ENCODE results near the gene OR52B6.

Gene OR52B6

DNA sequence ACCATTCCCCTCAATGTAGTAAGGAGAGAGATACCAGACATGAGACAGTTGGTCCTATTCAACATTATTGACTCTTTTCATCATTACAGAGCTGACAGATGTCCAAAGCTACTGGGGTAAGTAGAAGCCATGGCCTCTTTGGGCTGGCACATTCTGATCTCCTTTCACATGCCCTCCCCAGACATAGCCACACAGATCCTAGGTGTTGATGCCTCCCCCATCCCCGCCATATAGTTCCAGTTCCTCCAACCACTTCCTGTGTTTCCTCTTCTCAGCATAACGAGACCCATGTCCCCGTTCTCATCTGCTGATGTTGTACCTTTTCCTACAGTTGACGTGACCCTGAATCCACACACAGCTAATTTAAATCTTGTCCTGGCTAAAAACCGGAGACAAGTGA, 29.8 kb downstream of the OR52B6 start:
- DNase-seq = no peak
- H3K9me3 Mint-ChIP-seq = no peaks in the 10 kb centered on the region
- H3K27ac Mint-ChIP-seq = no peak overlapping the region
- no peaks in the 10 kb centered on the region for H3K4me1 Mint-ChIP-seq (ENCODE audit: low read depth)
- H3K4me3 Mint-ChIP-seq = no peak overlapping the region
- no peaks in the 10 kb centered on the region for H3K27me3 Mint-ChIP-seq
- no peaks in the 10 kb centered on the region for H3K36me3 Mint-ChIP-seq (ENCODE audit: low read depth)

DNA sequence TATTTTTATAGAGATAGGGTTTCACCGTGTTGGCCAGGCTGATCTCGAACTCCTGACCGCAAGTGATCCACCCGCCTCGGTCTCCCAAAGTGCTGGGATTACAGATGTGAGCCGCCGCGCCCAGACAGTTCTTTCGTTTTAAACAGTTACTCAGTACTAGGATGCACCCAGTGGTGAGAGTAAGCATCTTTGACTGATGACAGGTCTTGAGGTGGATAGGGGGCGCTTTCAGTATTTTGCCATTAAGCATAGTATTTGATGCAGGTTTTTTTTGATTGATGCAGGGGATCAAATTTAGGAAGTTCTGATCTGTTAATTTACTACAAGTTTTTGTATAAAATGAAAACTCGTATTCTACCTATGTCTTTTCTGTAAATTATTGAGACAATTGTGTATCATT, 30.9 kb downstream of the OR52B6 start:
- no peaks in the 10 kb centered on the region for H3K36me3 Mint-ChIP-seq (ENCODE audit: low read depth)
- H3K4me1 Mint-ChIP-seq (ENCODE audit: low read depth) = no peaks in the 10 kb centered on the region
- no peak overlapping the region for H3K4me3 Mint-ChIP-seq
- no peaks in the 10 kb centered on the region for H3K27me3 Mint-ChIP-seq
- H3K27ac Mint-ChIP-seq = no peak overlapping the region
- H3K9me3 Mint-ChIP-seq = no peaks in the 10 kb centered on the region
- DNase-seq = no peak

DNA sequence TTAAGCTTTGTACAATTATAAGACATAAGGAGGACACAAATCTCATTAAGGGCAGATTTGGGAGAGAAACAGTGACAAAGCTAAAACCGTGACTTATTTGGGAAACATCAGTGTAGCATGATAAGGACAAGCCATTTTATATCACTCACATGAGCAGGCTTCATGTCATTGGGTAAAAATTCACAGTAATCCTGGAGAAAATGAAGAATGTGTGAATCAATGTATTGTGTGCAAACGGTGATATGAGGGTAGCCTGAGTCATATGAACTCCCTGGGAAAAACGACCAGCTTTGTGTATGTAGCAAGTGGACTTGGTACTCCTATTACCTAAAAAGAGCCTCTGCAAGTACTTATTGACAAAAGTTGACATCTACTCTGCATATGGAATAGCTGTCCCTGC, 38.1 kb downstream of the OR52B6 start:
- H3K36me3 Mint-ChIP-seq (ENCODE audit: low read depth) = no peaks in the 10 kb centered on the region
- no peak overlapping the region for H3K4me3 Mint-ChIP-seq
- no peak for DNase-seq
- no peak overlapping the region for H3K27ac Mint-ChIP-seq
- H3K27me3 Mint-ChIP-seq = no peaks in the 10 kb centered on the region
- peaks cover 3% of the 10 kb centered on the region for H3K4me1 Mint-ChIP-seq (ENCODE audit: low read depth)
- H3K9me3 Mint-ChIP-seq = no peaks in the 10 kb centered on the region

DNA sequence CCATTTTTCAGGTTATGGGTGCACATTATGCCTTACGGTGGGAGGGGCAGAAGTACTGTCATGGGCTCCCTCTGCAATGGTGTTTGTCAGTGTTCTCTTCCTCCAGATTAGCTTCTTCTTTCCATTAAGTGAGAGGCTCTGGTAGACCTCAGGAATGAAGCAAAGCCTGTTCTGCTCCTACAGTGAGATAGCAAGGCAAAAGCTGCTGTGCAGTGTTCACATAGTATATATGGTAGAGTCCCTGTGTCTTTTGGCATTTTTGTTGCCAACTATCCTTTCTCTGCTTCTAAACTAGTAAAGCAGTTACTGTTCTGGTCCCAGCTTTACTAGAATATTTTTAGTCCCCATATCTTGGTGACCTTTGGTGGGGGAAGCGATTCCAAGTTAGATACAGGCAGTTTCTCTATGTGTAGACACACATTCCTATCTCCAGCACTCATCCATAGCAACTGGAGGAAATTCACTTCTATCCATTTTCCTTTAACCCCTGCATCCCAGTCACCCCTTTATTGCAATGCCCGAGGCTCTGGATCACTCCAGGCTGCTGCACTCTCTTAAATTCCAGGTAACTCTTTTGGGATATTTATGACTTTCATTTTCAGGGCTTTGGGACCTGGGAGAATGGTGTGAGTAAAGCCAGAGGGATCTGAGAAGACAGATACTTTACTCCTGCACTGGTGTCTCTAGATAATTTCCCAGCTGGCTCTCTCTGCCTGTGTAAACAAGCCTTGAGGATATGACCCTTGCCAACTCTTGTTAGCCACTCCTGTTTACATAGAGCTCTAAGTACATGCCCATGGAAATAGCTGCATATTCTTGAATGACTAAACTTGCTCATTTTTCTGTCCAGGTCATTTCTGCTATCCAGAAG, 40.2 kb downstream of the OR52B6 start:
- DNase-seq = no peak
- no peaks in the 10 kb centered on the region for H3K27me3 Mint-ChIP-seq
- no peak overlapping the region for H3K27ac Mint-ChIP-seq
- H3K4me1 Mint-ChIP-seq (ENCODE audit: low read depth) = peaks cover 21% of the 10 kb centered on the region
- no peak overlapping the region for H3K4me3 Mint-ChIP-seq
- H3K9me3 Mint-ChIP-seq = no peaks in the 10 kb centered on the region
- peaks cover 2% of the 10 kb centered on the region for H3K36me3 Mint-ChIP-seq (ENCODE audit: low read depth)

DNA sequence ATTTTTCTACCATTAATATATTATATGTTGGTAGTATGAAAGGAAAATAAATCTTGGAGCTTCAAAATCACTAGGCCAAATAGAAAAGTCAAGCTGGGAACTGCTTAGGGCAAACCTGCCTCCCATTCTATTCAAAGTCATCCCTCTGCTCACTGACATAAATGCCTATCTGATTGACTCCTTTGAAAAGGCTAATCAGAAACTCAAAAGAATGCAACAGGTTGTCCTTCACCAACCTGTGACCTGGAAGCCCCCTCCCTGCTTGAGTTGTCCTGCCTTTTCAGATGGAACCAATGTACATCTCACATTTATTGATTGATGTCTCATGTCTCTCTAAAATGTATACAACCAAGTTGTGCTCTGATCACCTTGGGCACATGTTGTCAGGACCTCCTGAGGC, 40.9 kb downstream of the OR52B6 start:
- Mint-ChIP-seq H3K4me1 (ENCODE audit: low read depth) (peaks cover 27% of the 10 kb centered on the region), H3K36me3 (ENCODE audit: low read depth) (peaks cover 4% of the 10 kb centered on the region), H3K9me3 (no peaks in the 10 kb centered on the region), H3K27me3 (no peaks in the 10 kb centered on the region), H3K27ac (no peak overlapping the region), H3K4me3 (no peak overlapping the region)
- DNase-seq = no peak

DNA sequence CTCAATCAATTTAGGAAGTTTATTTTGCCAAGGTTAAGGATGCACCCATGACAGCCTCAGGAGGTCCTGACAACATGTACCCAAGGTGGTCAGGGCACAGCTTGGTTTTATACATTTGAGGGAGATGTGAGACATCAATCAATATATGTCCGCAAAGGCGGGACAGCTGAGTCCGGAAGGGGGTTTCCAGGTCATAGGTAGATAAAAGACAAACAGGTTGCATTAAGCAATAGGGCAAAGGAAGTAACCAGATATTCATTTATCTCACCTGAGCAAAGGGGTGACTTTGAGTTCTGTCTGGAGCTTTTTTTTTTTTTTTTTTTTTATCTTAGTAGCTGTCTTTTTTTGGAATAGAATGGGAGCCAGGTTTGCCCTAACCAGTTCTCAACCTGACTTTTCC, 42.1 kb downstream of the OR52B6 start:
- no peaks in the 10 kb centered on the region for H3K9me3 Mint-ChIP-seq
- no peaks in the 10 kb centered on the region for H3K27me3 Mint-ChIP-seq
- peaks cover 4% of the 10 kb centered on the region for H3K36me3 Mint-ChIP-seq (ENCODE audit: low read depth)
- peaks cover 39% of the 10 kb centered on the region for H3K4me1 Mint-ChIP-seq (ENCODE audit: low read depth)
- H3K4me3 Mint-ChIP-seq = no peak overlapping the region
- no peak overlapping the region for H3K27ac Mint-ChIP-seq
- DNase-seq = no peak

DNA sequence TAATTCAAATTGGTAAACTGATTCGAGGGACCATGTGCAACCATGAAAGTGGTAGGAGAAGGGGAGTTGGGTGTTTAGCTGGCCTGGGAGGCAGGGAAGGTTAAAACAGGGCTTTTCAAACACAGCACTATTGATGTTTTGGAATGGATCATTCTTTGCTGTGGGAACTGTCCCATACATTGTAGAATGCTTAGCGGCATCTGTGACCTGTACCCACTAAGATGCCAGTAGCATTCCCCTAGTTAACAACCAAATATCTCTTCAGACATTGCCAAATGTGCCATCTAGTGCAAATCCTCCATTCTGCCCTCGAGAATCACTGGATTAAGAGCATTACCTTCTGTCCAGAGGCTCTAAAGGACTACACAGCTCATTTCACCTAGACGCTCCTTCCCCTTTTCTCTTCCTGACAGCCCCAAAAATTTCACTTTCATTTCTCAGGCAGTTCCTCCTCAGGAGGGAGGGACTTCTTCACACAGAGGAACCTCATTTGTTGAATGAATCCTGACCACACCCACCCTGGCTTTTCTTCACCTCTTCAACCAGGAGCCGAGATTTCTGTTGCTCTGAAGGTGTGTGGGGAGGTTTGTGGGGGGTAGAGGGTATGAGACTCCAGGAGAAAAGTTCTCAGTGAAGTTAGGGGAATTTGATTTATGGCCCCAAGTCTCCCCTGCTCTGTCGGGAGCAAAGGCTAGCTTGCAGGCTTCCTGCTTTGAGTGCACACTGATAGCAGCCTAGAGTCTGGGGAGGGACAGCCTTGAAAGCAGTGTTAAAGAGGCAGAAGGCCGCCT, 44.0 kb downstream of the OR52B6 start, which contains the start of gene TRIM34:
Gene TRIM34, plus strand, starts transcription at position 513 of the 791 bp plus-strand sequence. CDS start 7,331 bp downstream, outside the sequence.
- H3K4me3 Mint-ChIP-seq = peak within 1 kb of the TSS; percentile 89
- peak within 1 kb of the TSS; percentile 93 for H3K27ac Mint-ChIP-seq
- peak; percentile 57 for DNase-seq
- no peaks in the 10 kb centered on the region for H3K9me3 Mint-ChIP-seq
- no peaks in the 10 kb centered on the region for H3K27me3 Mint-ChIP-seq
- peaks cover 49% of the 10 kb centered on the region for H3K4me1 Mint-ChIP-seq (ENCODE audit: low read depth)
- peaks cover 7% of the 10 kb centered on the region for H3K36me3 Mint-ChIP-seq (ENCODE audit: low read depth)

DNA sequence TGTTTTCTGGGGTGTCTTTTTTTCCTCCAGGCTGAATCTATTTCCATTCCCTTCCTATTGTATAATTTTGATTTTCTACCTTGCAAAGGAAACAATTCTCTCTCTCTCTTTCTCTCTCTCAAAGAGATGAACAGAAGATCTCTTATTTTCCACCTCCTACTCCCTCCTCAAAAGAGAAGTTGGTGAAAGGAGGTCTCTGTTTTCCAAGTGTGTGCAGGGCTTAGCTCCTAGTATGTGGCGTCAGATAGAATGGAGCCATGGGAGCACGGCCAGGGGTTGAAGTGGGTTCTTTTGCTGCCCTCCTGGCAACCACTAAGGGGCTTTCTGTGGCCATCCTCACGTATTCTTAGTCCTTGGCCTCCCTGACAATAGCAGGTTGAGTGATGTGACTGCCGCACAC, 44.6 kb downstream of the OR52B6 start:
- H3K9me3 Mint-ChIP-seq = no peaks in the 10 kb centered on the region
- H3K27ac Mint-ChIP-seq = peak overlapping the region; percentile 93
- peak overlapping the region; percentile 89 for H3K4me3 Mint-ChIP-seq
- no peak for DNase-seq
- H3K36me3 Mint-ChIP-seq (ENCODE audit: low read depth) = peaks cover 7% of the 10 kb centered on the region
- no peaks in the 10 kb centered on the region for H3K27me3 Mint-ChIP-seq
- H3K4me1 Mint-ChIP-seq (ENCODE audit: low read depth) = peaks cover 49% of the 10 kb centered on the region

DNA sequence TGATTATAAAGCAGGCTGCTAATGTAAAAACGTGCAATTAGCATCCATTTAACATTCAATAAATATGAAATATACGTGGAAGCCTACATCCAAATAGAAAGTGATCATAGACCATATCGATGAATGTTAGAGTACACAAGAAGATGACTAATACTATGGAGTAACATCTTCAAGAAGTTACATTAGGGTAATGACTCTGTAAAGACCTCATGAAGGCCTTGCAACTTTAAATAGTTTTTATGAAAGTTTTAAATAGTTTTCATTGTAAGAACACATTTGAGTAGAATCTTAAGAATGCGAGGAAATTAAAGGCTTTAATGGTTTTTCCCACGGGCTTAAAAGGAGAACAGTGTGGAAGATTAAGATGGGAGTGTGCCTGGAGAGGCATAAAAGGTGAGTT, 45.5 kb downstream of the OR52B6 start:
- peak overlapping the region; percentile 89 for H3K4me3 Mint-ChIP-seq
- H3K27ac Mint-ChIP-seq = peak overlapping the region; percentile 57
- peaks cover 7% of the 10 kb centered on the region for H3K36me3 Mint-ChIP-seq (ENCODE audit: low read depth)
- no peaks in the 10 kb centered on the region for H3K27me3 Mint-ChIP-seq
- no peak for DNase-seq
- H3K4me1 Mint-ChIP-seq (ENCODE audit: low read depth) = peaks cover 53% of the 10 kb centered on the region
- no peaks in the 10 kb centered on the region for H3K9me3 Mint-ChIP-seq

DNA sequence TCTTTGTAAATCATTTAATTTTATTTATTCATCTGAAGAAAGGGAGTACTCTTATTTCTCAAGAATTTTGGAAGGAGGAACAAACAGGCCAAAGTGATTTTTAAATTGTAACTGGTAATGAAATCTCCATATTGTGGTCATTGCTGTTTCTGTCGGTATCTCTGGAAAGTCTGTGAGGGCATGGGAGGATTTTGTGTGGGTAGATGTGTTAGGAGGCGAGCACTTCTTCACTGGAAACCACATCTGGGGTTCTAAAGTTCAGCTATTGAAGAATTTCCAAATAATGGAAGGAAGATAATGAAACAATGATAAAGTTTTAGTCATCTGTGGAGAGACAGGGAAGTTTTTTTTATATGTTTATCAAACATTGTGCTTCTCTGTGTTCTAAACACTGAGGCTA, 50.7 kb downstream of the OR52B6 start:
- peaks cover 41% of the 10 kb centered on the region for H3K4me1 Mint-ChIP-seq (ENCODE audit: low read depth)
- H3K9me3 Mint-ChIP-seq = no peaks in the 10 kb centered on the region
- DNase-seq = no peak
- H3K27me3 Mint-ChIP-seq = no peaks in the 10 kb centered on the region
- H3K36me3 Mint-ChIP-seq (ENCODE audit: low read depth) = peaks cover 37% of the 10 kb centered on the region
- H3K27ac Mint-ChIP-seq = peak overlapping the region; percentile 13
- H3K4me3 Mint-ChIP-seq = no peak overlapping the region
